Left lobe of liver (tissue), 2 donors: ENCODE measurements around the gene RB1. TPM values are rescaled to one million over a fixed set of nuclear protein-coding genes. Genes with fewer than 3 reads are reported as not detected.
A peak's percentile ranks its signal among the peaks of the same experiment; 100 is the strongest.

Source experiments
- ATAC-seq: fragments of 200-7000 bp; cut with Tn5 transposase; one replicate; pipeline ENCODE4 v1.9.1; 2020; ENCODE audit warnings: mild to moderate bottlenecking, moderate library complexity
- DNase-seq: peaks from one replicate; pipeline ENCODE4 v3.0.0-alpha.2; 2020; ENCODE audit warnings: low spot score
- total RNA-seq: library from RNA; stranded (reverse); gene quantifications from one replicate; pipeline ENCODE4 v1.2.1, GENCODE V29; 2021
- donor health status: DM: no; HTN: no; CAD: no; lungs with moderate emphysema.
- donor health status: DM: no; HTN: yes; CAD: no.

Gene RB1
- total RNA-seq, 1 donor from 2014 or later = 8.2 TPM

GRCh38 chr13:48491423-48492095 lies 188.0 kb downstream of the RB1 start:
- no peak for DNase-seq
- ATAC-seq = no peak

- ATAC-seq = no peak
- no peak for DNase-seq
Observed at GRCh38 chr13:48492096-48492440, 188.5 kb downstream of the RB1 start.

GRCh38 chr13:48492470-48493065 lies 189.0 kb downstream of the RB1 start:
- ATAC-seq (peak; percentile 77), DNase-seq (peak; percentile 66)

- DNase-seq (no peak), ATAC-seq (no peak)
Observed at GRCh38 chr13:48493066-48493765, 189.7 kb downstream of the RB1 start.

GRCh38 chr13:48493851-48494250 lies 190.3 kb downstream of the RB1 start:
- ATAC-seq = peak; percentile 56
- no peak for DNase-seq

- DNase-seq (no peak), ATAC-seq (no peak)
Observed at GRCh38 chr13:48494874-48495273, 191.3 kb downstream of the RB1 start.

GRCh38 chr13:48496271-48497161 lies 193.0 kb downstream of the RB1 start:
- DNase-seq = no peak
- no peak for ATAC-seq

- ATAC-seq = no peak
- DNase-seq = no peak
Observed at GRCh38 chr13:48497669-48498068, 194.1 kb downstream of the RB1 start.

GRCh38 chr13:48500652-48501197 lies 197.2 kb downstream of the RB1 start:
- DNase-seq (no peak), ATAC-seq (peak; percentile 46)

GRCh38 chr13:48501705-48502104 lies 198.2 kb downstream of the RB1 start:
- DNase-seq = no peak
- no peak for ATAC-seq

- no peak for DNase-seq
- no peak for ATAC-seq
Observed at GRCh38 chr13:48502601-48503319, 199.2 kb downstream of the RB1 start.

GRCh38 chr13:48504606-48505005 lies 201.1 kb downstream of the RB1 start:
- DNase-seq = no peak
- no peak for ATAC-seq

GRCh38 chr13:48505012-48505411 lies 201.5 kb downstream of the RB1 start:
- DNase-seq (no peak), ATAC-seq (no peak)

- DNase-seq (no peak), ATAC-seq (peak; percentile 36)
Observed at GRCh38 chr13:48505597-48506091, 202.1 kb downstream of the RB1 start.

GRCh38 chr13:48506092-48506701 lies 202.6 kb downstream of the RB1 start:
- no peak for DNase-seq
- peak; percentile 42 for ATAC-seq

GRCh38 chr13:48507021-48507420 lies 203.5 kb downstream of the RB1 start:
- ATAC-seq = no peak
- no peak for DNase-seq

- ATAC-seq (no peak), DNase-seq (no peak)
Observed at GRCh38 chr13:48508011-48508410, 204.5 kb downstream of the RB1 start.

GRCh38 chr13:48510698-48511097 lies 207.1 kb downstream of the RB1 start:
- no peak for ATAC-seq
- DNase-seq = no peak

- DNase-seq (no peak), ATAC-seq (no peak)
Observed at GRCh38 chr13:48511621-48512230, 208.2 kb downstream of the RB1 start.
